Middle frontal gyrus (tissue), 1 donor: ENCODE results near the gene PGAP3.

Experiments used
- DNase-seq: peaks from one replicate; pipeline ENCODE4 v3.0.0-alpha.2; 2015; ENCODE audit warnings: low spot score; ENCODE audit errors: extremely low spot score

Gene PGAP3

GRCh38 chr17:39672522-39673334 lies 15.1 kb downstream of the PGAP3 start:
- no peak for DNase-seq

- no peak for DNase-seq
These were observed 16.0 kb downstream of the PGAP3 start for GRCh38 chr17:39671651-39672521.

DNA sequence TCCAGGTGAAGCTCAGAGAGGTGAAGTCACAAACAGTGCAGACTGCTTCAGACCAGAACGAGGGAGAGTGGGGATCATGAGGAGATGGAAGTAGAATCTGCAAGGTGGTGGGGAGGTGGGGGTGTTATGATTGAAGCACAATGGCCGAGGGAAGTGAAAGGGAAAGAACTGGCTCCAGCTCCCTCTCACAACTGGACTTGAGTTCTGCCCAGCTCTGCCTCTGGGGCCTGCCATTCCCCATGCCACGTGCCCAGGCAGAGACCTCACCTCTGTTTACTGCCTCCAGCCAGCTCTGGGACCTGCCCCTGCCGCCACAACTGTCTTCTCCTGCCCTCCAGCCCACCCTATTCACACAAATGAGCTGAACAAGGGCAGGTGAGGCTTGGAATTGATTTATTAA lies 17.1 kb downstream of the PGAP3 start:
- DNase-seq = no peak

- DNase-seq = no peak
These were observed 17.7 kb downstream of the PGAP3 start for GRCh38 chr17:39669897-39670735.

DNA sequence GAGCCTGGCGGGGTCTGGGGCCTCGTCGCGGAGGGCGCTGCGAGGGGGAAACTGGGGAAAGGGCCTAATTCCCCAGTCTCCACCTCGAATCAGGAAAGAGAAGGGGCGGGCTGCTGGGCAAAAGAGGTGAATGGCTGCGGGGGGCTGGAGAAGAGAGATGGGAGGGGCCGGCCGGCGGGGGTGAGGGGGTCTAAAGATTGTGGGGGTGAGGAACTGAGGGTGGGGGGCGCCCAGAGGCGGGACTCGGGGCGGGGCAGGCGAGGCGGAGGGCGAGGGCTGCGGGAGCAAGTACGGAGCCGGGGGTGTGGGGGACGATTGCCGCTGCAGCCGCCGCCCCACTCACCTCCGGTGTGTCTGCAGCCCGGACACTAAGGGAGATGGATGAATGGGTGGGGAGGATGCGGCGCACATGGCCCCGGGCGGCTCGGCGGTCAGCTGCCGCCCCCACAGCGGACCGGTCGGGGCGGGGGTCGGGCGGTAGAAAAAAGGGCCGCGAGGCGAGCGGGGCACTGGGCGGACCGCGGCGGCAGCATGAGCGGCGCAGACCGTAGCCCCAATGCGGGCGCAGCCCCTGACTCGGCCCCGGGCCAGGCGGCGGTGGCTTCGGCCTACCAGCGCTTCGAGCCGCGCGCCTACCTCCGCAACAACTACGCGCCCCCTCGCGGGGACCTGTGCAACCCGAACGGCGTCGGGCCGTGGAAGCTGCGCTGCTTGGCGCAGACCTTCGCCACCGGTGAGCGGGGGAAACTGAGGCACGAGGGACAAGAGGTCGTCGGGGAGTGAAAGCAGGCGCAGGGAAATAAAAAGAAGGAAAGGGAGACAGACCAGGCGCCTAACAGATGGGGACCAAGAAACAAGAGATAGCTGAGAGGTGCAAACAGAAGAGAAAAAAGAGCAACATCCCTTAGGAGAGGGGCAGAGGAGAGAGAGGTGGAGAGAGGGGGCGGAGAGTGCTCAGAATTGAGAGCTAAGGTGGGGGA lies 19.6 kb downstream of the PGAP3 start, which contains the start of gene PNMT:
Gene PNMT (plus strand): TSS at position 509 of the 980 bp plus-strand sequence. CDS start 23 bp downstream, at position 532.
- DNase-seq = no peak

- no peak for DNase-seq
These were observed 20.5 kb downstream of the PGAP3 start for GRCh38 chr17:39667262-39667944.

- no peak for DNase-seq
These were observed 21.1 kb downstream of the PGAP3 start for GRCh38 chr17:39666601-39667261.

GRCh38 chr17:39666231-39666600 lies 21.6 kb downstream of the PGAP3 start:
- no peak for DNase-seq

GRCh38 chr17:39665642-39666224 lies 22.1 kb downstream of the PGAP3 start:
- DNase-seq = no peak

DNA sequence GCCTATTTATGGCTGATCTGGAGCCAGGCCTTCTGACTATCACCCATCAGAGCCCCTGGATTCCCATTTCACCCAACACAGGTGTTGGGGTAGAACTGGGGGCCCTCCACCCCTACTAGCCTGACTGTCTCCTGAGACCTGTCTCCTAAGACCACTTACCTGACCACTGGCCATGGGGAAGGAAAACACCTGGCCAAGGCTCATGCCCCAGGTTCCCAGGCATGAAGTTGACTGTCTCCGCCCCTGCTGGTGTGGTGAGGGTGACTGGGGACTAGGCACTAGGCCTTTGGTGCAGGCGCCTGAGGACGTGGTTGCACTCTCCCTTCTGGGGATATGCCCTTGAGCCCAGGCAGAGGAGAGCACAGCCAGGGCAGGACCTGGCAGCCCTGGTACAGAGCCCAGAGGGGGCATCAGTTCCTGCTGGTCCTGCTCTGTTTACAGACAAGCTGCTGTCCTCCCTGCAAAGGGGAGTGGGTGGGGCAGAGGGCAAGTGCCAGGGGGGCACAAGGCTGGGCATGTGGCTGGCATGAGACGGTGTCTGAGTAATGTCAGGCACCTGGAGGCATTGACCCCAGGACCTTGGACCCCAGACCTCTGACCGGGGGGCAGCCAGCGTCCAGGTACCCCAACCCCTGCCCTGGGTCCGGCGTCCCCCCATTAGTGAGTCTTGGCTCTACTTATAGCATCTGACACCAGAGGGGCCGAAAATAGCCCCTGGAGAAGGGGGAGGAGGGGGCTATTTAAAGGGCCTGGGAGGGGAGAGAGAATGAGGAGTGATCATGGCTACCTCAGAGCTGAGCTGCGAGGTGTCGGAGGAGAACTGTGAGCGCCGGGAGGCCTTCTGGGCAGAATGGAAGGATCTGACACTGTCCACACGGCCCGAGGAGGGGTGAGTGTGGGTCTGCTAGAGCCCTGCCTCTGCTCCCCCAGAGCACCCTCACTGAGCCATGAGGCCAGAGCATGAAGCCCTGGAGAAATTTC lies 23.0 kb downstream of the PGAP3 start, which contains the start of gene TCAP:
Gene TCAP (plus strand): TSS at position 769 of the 981 bp plus-strand sequence. CDS start 11 bp downstream, at position 780.
- no peak for DNase-seq

- no peak for DNase-seq
These were observed 23.9 kb downstream of the PGAP3 start for GRCh38 chr17:39663688-39664580.

DNA sequence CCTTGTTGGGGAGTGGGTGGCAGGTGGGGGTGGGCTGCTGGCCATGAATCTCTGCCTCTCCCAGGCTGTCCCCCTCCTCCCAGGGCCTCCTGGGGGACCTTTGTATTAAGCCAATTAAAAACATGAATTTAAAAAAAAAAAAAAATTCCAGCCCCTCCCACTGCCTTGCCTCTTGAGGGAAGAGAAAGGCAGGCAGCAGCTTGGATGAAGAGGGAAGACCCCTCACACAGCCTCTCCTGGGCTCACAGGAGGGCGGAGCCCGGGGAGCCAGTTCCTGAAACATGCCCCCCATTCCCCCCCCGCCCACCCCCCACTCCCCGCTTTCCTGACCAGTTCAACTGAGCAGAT lies 24.5 kb downstream of the PGAP3 start:
- no peak for DNase-seq

- DNase-seq = no peak
These were observed 25.1 kb downstream of the PGAP3 start for GRCh38 chr17:39662551-39663339.

DNA sequence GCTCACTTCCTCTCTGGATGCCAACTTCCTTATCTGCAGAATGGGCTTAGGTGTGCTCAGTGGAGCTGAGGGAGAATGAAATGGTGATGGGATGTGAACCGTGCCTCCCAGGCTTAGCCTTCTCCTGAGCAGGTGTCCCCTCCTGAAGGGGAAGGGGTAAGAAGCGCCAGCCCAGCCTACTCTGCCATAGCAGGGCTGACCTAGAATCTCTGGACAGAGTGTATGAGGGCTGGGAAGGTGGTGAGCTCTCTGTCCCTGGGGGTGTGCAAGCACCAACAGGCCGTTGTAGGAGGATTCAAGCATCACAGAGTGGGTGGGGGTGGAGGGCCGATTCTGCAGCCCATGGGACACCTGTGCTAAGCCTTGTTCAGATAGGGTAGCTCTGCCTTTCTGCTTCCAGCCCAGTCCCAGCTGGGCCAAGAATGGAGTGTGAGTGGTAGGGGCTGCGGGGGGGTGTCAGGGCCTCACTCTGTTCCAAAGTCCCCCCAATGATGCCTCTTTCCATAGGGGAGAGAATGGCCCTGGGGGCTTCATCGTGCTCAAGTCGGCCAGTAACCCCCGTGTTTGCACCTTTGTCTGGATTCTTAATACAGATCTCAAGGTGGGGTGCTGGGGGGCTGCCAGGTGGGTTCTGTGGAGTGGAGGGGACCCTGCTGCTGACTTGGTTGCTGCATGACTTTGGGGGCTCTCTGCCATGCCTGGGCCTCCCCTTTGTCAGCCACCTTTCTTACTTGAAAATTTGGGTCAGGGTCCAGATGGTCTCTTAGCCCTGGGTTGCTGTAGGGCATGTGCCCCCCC lies 25.9 kb downstream of the PGAP3 start:
- no peak for DNase-seq
